ENCODE results near the gene PRXL2B. TPM values are rescaled to one million over a fixed set of nuclear protein-coding genes. Genes with fewer than 3 reads are reported as not detected.
"Not testable (repeated sequence)": the region's sequence is repeated elsewhere in the genome, so short reads cannot be mapped to it uniquely, and the experiment has no call there.

Gene PRXL2B
- polyA plus RNA-seq, 2 donors: 12.2 to 16.3 TPM

DNA sequence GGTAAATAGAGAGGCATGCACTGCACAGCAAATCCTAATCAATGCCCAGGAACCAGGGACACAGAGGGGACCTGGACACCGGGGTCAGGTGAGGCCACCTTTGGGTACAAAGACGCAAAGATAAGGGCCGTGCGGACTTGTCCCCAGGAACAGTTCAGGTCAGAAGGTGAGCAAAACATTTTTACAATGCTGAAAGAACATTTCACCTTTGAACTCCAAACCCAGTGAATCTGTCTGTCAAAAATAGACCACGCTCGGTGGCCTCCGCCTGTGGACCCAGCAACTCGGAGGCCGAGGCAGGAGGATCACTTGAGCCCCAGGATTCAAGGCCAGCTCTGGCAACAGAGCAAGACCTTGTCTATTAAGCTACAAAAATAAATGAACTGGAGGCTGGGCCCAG, 15.2 kb upstream of the PRXL2B start:
- Histone ChIP-seq H3K36me3 (ENCODE audit: control insufficient read depth in 2 of 2, insufficient read depth in 2 of 2, low read length in 1 of 2) (no peaks in the 10 kb centered on the region), H3K4me3 (ENCODE audit: low read depth in 1 of 2, low read length in 2 of 2) (no peak overlapping the region), H3K27ac (ENCODE audit: low read depth in 2 of 2, low read length in 1 of 2) (no peak overlapping the region), H3K9me3 (ENCODE audit: control insufficient read depth in 2 of 2, insufficient read depth in 1 of 2, low read depth in 1 of 2, low read length in 1 of 2) (peaks cover 0 to 3% of the 10 kb centered on the region in 2 donors), H3K4me1 (ENCODE audit: control insufficient read depth in 2 of 2, insufficient read depth in 2 of 2, low read length in 1 of 2) (no peaks in the 10 kb centered on the region), H3K27me3 (ENCODE audit: control insufficient read depth in 1 of 2, insufficient read depth in 2 of 2, low read length in 2 of 2) (no peaks in the 10 kb centered on the region)
- 87 to 90% methylated on average over 9 of the region's 9 CpGs for WGBS, 2 donors

GRCh38 chr1:2573250-2573920, 13.2 kb upstream of the PRXL2B start:
- H3K27ac ChIP-seq (ENCODE audit: low read depth in 2 of 2, low read length in 1 of 2): no peak overlapping the region
- no peaks in the 10 kb centered on the region for H3K27me3 ChIP-seq (ENCODE audit: control insufficient read depth in 1 of 2, insufficient read depth in 2 of 2, low read length in 2 of 2)
- H3K36me3 ChIP-seq (ENCODE audit: control insufficient read depth in 2 of 2, insufficient read depth in 2 of 2, low read length in 1 of 2): no peaks in the 10 kb centered on the region
- no peak overlapping the region for H3K4me3 ChIP-seq (ENCODE audit: low read depth in 1 of 2, low read length in 2 of 2)
- WGBS, 2 donors: 85 to 88% methylated on average over 8 of the region's 8 CpGs
- H3K9me3 ChIP-seq (ENCODE audit: control insufficient read depth in 2 of 2, insufficient read depth in 1 of 2, low read depth in 1 of 2, low read length in 1 of 2): peaks cover 0 to 3% of the 10 kb centered on the region in 2 donors
- peaks cover 0 to 6% of the 10 kb centered on the region in 2 donors for H3K4me1 ChIP-seq (ENCODE audit: control insufficient read depth in 2 of 2, insufficient read depth in 2 of 2, low read length in 1 of 2)

GRCh38 chr1:2574350-2574749, 12.2 kb upstream of the PRXL2B start:
- H3K4me3 ChIP-seq (ENCODE audit: low read depth in 1 of 2, low read length in 2 of 2): no peak overlapping the region
- peaks cover 0 to 6% of the 10 kb centered on the region in 2 donors for H3K4me1 ChIP-seq (ENCODE audit: control insufficient read depth in 2 of 2, insufficient read depth in 2 of 2, low read length in 1 of 2)
- H3K9me3 ChIP-seq (ENCODE audit: control insufficient read depth in 2 of 2, insufficient read depth in 1 of 2, low read depth in 1 of 2, low read length in 1 of 2): peaks cover 0 to 3% of the 10 kb centered on the region in 2 donors
- no peaks in the 10 kb centered on the region for H3K36me3 ChIP-seq (ENCODE audit: control insufficient read depth in 2 of 2, insufficient read depth in 2 of 2, low read length in 1 of 2)
- H3K27me3 ChIP-seq (ENCODE audit: control insufficient read depth in 1 of 2, insufficient read depth in 2 of 2, low read length in 2 of 2): no peaks in the 10 kb centered on the region
- 81 to 86% methylated on average over 9 of the region's 9 CpGs for WGBS, 2 donors
- no peak overlapping the region for H3K27ac ChIP-seq (ENCODE audit: low read depth in 2 of 2, low read length in 1 of 2)

DNA sequence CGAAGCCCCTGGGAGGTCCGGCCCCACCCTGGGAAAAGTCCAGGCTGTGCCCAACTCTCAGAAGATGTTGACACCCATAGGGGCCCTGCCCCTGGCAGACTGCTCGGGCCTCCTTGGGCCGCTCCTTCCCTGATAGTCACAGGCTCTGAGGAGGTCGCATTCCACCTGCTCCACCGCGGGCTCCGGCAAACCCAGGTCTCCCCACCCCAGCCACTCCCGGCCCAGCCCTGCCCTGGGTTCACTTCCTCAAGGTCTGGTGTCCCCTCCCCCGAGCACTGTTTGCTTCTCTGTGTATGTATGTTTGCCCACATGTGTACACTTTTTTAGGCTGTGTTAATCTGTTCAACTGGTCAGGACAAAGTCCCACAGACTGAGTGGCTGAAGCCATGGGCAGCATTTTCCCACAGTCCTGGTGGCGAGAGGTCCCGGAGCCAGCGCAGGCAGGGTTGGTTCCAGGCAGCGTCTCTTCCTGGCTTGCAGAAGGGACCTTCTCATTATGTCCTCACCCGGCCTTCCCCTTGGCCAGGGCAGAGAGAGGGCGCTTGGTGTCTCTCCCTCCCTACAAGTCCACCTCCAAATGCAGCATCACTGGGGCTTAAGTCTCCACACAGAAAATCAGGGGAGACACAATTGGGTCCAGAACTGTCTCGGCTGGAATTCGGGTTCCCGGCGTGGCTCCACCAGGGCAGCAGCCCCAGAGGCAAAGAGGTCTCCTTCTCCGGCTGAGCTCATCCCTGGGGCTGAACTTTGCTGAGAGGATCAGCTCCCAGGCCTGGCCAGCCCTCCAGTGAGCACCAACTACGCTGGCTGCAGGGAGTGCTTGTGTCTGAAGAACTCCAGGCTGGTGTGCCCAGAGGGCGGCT, 10.5 kb upstream of the PRXL2B start:
- peak overlapping the region; percentile 4 to 37 for H3K27ac ChIP-seq (ENCODE audit: low read depth in 2 of 2, low read length in 1 of 2)
- H3K4me3 ChIP-seq (ENCODE audit: low read depth in 1 of 2, low read length in 2 of 2): no peak overlapping the region
- H3K27me3 ChIP-seq (ENCODE audit: control insufficient read depth in 1 of 2, insufficient read depth in 2 of 2, low read length in 2 of 2): no peaks in the 10 kb centered on the region

DNA sequence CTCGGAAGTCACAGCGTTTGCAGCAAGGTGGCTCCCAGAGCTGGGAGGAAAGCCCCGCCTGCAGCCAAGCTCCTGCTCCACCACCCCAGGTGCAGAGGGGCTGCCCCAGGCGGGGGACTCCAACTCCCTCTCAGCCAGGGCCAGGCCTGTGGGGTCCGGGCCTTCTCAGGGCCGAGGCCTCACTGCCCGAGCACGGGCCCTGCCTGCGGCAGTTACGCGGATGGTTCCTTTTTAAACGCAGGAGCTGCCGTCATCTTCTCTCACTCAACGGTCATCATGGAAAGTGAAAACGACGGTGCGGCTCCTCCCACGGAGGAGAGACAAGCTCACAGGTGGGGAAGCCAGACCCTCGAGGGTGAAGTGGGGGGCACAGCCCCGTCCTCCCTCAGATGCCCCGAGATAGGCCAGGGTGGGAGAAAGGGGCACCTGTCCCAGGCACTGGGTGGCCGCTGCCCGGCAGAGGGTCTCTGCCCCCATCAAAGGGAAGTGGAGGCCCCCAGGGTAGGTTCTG, 9.0 kb upstream of the PRXL2B start:
- not testable (repeated sequence) for H3K4me3 ChIP-seq (ENCODE audit: low read depth in 1 of 2, low read length in 2 of 2)
- WGBS, 2 donors: 62 to 66% methylated on average over 18 to 21 of the region's 23 CpGs

More for the DNA sequence above, 10.5 kb upstream of the PRXL2B start:
- Histone ChIP-seq H3K36me3 (ENCODE audit: control insufficient read depth in 2 of 2, insufficient read depth in 2 of 2, low read length in 1 of 2) (no peaks in the 10 kb centered on the region), H3K4me1 (ENCODE audit: control insufficient read depth in 2 of 2, insufficient read depth in 2 of 2, low read length in 1 of 2) (peaks cover 0 to 6% of the 10 kb centered on the region in 2 donors), H3K9me3 (ENCODE audit: control insufficient read depth in 2 of 2, insufficient read depth in 1 of 2, low read depth in 1 of 2, low read length in 1 of 2) (peaks cover 0 to 3% of the 10 kb centered on the region in 2 donors)
- WGBS, 2 donors: 67 to 74% methylated on average over 20 to 23 of the region's 23 CpGs

GRCh38 chr1:2578758-2579118, 7.8 kb upstream of the PRXL2B start:
- no peaks in the 10 kb centered on the region for H3K36me3 ChIP-seq (ENCODE audit: control insufficient read depth in 2 of 2, insufficient read depth in 2 of 2, low read length in 1 of 2)
- H3K4me3 ChIP-seq (ENCODE audit: low read depth in 1 of 2, low read length in 2 of 2): no peak overlapping the region
- no peaks in the 10 kb centered on the region for H3K27me3 ChIP-seq (ENCODE audit: control insufficient read depth in 1 of 2, insufficient read depth in 2 of 2, low read length in 2 of 2)
- WGBS, 2 donors: 44 to 51% methylated on average over 4 of the region's 4 CpGs
- H3K9me3 ChIP-seq (ENCODE audit: control insufficient read depth in 2 of 2, insufficient read depth in 1 of 2, low read depth in 1 of 2, low read length in 1 of 2): no peaks in the 10 kb centered on the region
- peak overlapping the region; percentile 34 to 78 for H3K27ac ChIP-seq (ENCODE audit: low read depth in 2 of 2, low read length in 1 of 2)
- peaks cover 0 to 7% of the 10 kb centered on the region in 2 donors for H3K4me1 ChIP-seq (ENCODE audit: control insufficient read depth in 2 of 2, insufficient read depth in 2 of 2, low read length in 1 of 2)

More for the DNA sequence above, 9.0 kb upstream of the PRXL2B start:
- not testable (repeated sequence) for H3K4me1 ChIP-seq (ENCODE audit: control insufficient read depth in 2 of 2, insufficient read depth in 2 of 2, low read length in 1 of 2); H3K27me3 ChIP-seq (ENCODE audit: control insufficient read depth in 1 of 2, insufficient read depth in 2 of 2, low read length in 2 of 2); H3K9me3 ChIP-seq (ENCODE audit: control insufficient read depth in 2 of 2, insufficient read depth in 1 of 2, low read depth in 1 of 2, low read length in 1 of 2); H3K36me3 ChIP-seq (ENCODE audit: control insufficient read depth in 2 of 2, insufficient read depth in 2 of 2, low read length in 1 of 2)
- H3K27ac ChIP-seq (ENCODE audit: low read depth in 2 of 2, low read length in 1 of 2): peak overlapping the region; percentile 73 to 78

DNA sequence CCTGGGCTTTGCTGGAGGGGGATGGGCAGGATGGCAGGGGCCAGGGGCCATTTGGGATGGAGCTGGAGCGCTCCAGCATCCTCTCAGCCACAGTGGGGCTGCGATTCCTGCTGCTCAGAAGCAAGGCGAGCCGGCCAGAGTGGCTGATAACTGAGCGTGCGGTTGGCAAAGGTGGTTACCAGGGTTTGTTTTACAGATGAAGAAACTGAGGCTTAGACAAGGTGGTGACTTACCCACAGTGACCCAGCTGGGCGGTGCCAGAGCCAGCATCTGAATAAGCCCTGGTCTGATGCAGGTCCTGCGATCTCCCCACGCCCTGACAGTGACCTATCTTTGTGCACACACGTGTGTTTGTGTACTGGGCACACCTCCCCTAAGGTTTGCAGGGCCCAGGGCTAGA, 5.9 kb upstream of the PRXL2B start:
- Histone ChIP-seq H3K36me3 (ENCODE audit: control insufficient read depth in 2 of 2, insufficient read depth in 2 of 2, low read length in 1 of 2) (no peaks in the 10 kb centered on the region), H3K27me3 (ENCODE audit: control insufficient read depth in 1 of 2, insufficient read depth in 2 of 2, low read length in 2 of 2) (no peaks in the 10 kb centered on the region), H3K9me3 (ENCODE audit: control insufficient read depth in 2 of 2, insufficient read depth in 1 of 2, low read depth in 1 of 2, low read length in 1 of 2) (no peaks in the 10 kb centered on the region), H3K27ac (ENCODE audit: low read depth in 2 of 2, low read length in 1 of 2) (no peak overlapping the region), H3K4me3 (ENCODE audit: low read depth in 1 of 2, low read length in 2 of 2) (no peak overlapping the region), H3K4me1 (ENCODE audit: control insufficient read depth in 2 of 2, insufficient read depth in 2 of 2, low read length in 1 of 2) (peaks cover 2 to 18% of the 10 kb centered on the region in 2 donors)
- WGBS, 2 donors: 79 to 83% methylated on average over 10 of the region's 10 CpGs

DNA sequence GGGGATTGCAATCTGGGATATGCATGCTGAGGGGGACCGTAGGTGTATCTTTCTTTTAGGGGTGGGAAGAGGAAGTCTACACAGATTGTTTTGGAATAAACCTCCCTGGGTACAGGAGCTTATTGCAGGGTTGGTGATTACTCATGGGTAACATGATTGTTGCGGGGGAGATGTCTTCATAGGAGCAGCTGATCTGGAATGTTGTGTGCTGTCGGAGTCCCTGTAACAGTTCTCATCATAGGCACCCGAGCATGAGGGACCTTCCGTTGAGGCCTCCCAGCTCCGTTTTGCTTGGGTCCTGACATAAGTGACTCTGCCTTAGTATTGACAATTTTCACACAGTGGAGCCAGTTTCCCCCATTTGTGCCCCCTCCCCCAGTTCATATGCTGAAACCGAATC, 4.2 kb upstream of the PRXL2B start:
- Histone ChIP-seq H3K36me3 (ENCODE audit: control insufficient read depth in 2 of 2, insufficient read depth in 2 of 2, low read length in 1 of 2) (no peaks in the 10 kb centered on the region), H3K4me1 (ENCODE audit: control insufficient read depth in 2 of 2, insufficient read depth in 2 of 2, low read length in 1 of 2) (peaks cover 4 to 20% of the 10 kb centered on the region in 2 donors)
- 74 to 81% methylated on average over 7 of the region's 7 CpGs for WGBS, 2 donors

GRCh38 chr1:2583331-2583791, 3.2 kb upstream of the PRXL2B start:
- H3K27me3 ChIP-seq (ENCODE audit: control insufficient read depth in 1 of 2, insufficient read depth in 2 of 2, low read length in 2 of 2): no peaks in the 10 kb centered on the region
- 65 to 68% methylated on average over 5 of the region's 5 CpGs for WGBS, 2 donors
- H3K4me3 ChIP-seq (ENCODE audit: low read depth in 1 of 2, low read length in 2 of 2): no peak overlapping the region
- no peak overlapping the region for H3K27ac ChIP-seq (ENCODE audit: low read depth in 2 of 2, low read length in 1 of 2)
- H3K4me1 ChIP-seq (ENCODE audit: control insufficient read depth in 2 of 2, insufficient read depth in 2 of 2, low read length in 1 of 2): peaks cover 13 to 19% of the 10 kb centered on the region in 2 donors
- no peaks in the 10 kb centered on the region for H3K36me3 ChIP-seq (ENCODE audit: control insufficient read depth in 2 of 2, insufficient read depth in 2 of 2, low read length in 1 of 2)
- no peaks in the 10 kb centered on the region for H3K9me3 ChIP-seq (ENCODE audit: control insufficient read depth in 2 of 2, insufficient read depth in 1 of 2, low read depth in 1 of 2, low read length in 1 of 2)

More for the DNA sequence above, 4.2 kb upstream of the PRXL2B start:
- H3K27me3 ChIP-seq (ENCODE audit: control insufficient read depth in 1 of 2, insufficient read depth in 2 of 2, low read length in 2 of 2): no peaks in the 10 kb centered on the region
- H3K27ac ChIP-seq (ENCODE audit: low read depth in 2 of 2, low read length in 1 of 2): no peak overlapping the region
- no peak overlapping the region for H3K4me3 ChIP-seq (ENCODE audit: low read depth in 1 of 2, low read length in 2 of 2)
- H3K9me3 ChIP-seq (ENCODE audit: control insufficient read depth in 2 of 2, insufficient read depth in 1 of 2, low read depth in 1 of 2, low read length in 1 of 2): no peaks in the 10 kb centered on the region
